Parathyroid adenoma (tissue), 2 donors: ENCODE data around the gene ABHD16A.

Source experiments
- H2AFZ ChIP-seq: fragments of 300-600 bp; sonication (generic); one replicate; pipeline ENCODE4 v1.7.0; 2017; ENCODE audit warnings: antibody characterized with exemption, mild to moderate bottlenecking
- H3K27ac ChIP-seq: fragments of 300-600 bp; sonication (generic); one replicate; pipeline ENCODE4 v1.7.0; 2017
- H3K27me3 ChIP-seq: fragments of 300-600 bp; sonication (generic); one replicate; pipeline ENCODE4 v1.7.0; 2017; ENCODE audit warnings: low read length; ENCODE audit not compliant: control insufficient read depth, insufficient read depth
- H3K36me3 ChIP-seq: fragments of 300-600 bp; sonication (generic); one replicate; pipeline ENCODE4 v1.7.0; 2017; ENCODE audit warnings: low read length; ENCODE audit not compliant: control insufficient read depth, insufficient read depth
- H3K4me1 ChIP-seq: fragments of 300-600 bp; sonication (generic); one replicate; pipeline ENCODE4 v1.7.0; 2017; ENCODE audit warnings: control low read depth
- H3K4me2 ChIP-seq: fragments of 300-600 bp; sonication (generic); one replicate; pipeline ENCODE4 v1.7.0; 2017; ENCODE audit warnings: low read length
- H3K4me3 ChIP-seq: fragments of 300-600 bp; sonication (generic); one replicate; pipeline ENCODE4 v1.7.0; 2017; ENCODE audit warnings: low read depth, low read length
- H3K79me2 ChIP-seq: fragments of 300-600 bp; sonication (generic); one replicate; pipeline ENCODE4 v1.7.0; 2017; ENCODE audit warnings: control low read depth
- H3K9ac ChIP-seq: fragments of 300-600 bp; sonication (generic); one replicate; pipeline ENCODE4 v1.7.0; 2017; ENCODE audit warnings: mild to moderate bottlenecking
- H3K9me3 ChIP-seq: fragments of 300-600 bp; sonication (generic); one replicate; pipeline ENCODE4 v1.7.0; 2017; ENCODE audit warnings: low read length; ENCODE audit not compliant: control insufficient read depth
- CTCF ChIP-seq: fragments of 300-600 bp; sonication (generic); IDR thresholded peaks from one replicate; pipeline ENCODE4 v1.7.0; 2017; ENCODE audit warnings: antibody characterized with exemption, mild to moderate bottlenecking
- donor health status: primary hyperparathyroidism.

The ABHD16A gene

GRCh38 chr6:31664790-31665500 lies 38.2 kb downstream of the ABHD16A start, which contains the start of gene GPANK1:
GPANK1 (minus strand) TSS chr6:31664997; CDS start chr6:31664478, 519 bp downstream.
- peak within 1 kb of the TSS; percentile 38 for H3K9ac ChIP-seq
- peak within 1 kb of the TSS; percentile 92 for H2AFZ ChIP-seq
- peaks cover 12% of the 10 kb centered on the region for H3K4me1 ChIP-seq
- H3K4me3 ChIP-seq, result peak within 1 kb of the TSS; percentile 99
- no peaks in the 10 kb centered on the region for H3K27me3 ChIP-seq
- H3K36me3 ChIP-seq, result no peaks in the 10 kb centered on the region
- no peak for TF ChIP-seq CTCF
- peak within 1 kb of the TSS; percentile 99 for H3K27ac ChIP-seq
- H3K79me2 ChIP-seq, result peaks cover 22% of the 10 kb centered on the region
- H3K9me3 ChIP-seq, result no peaks in the 10 kb centered on the region
- H3K4me2 ChIP-seq, result peak within 1 kb of the TSS; percentile 99

- H2AFZ ChIP-seq, result peak overlapping the region; percentile 92
- no peaks in the 10 kb centered on the region for H3K9me3 ChIP-seq
- H3K79me2 ChIP-seq, result peaks cover 30% of the 10 kb centered on the region
- peak overlapping the region; percentile 99 for H3K4me2 ChIP-seq
- peak overlapping the region; percentile 99 for H3K27ac ChIP-seq
- no peaks in the 10 kb centered on the region for H3K27me3 ChIP-seq
- peak overlapping the region; percentile 99 for H3K4me3 ChIP-seq
- no peaks in the 10 kb centered on the region for H3K36me3 ChIP-seq
- H3K4me1 ChIP-seq, result peaks cover 12% of the 10 kb centered on the region
- H3K9ac ChIP-seq, result no peak overlapping the region
- no peak for TF ChIP-seq CTCF
These were observed 38.9 kb downstream of the ABHD16A start for GRCh38 chr6:31663961-31664789.

- H3K4me1 ChIP-seq, result peaks cover 15% of the 10 kb centered on the region
- H3K4me2 ChIP-seq, result peak overlapping the region; percentile 99
- H3K36me3 ChIP-seq, result no peaks in the 10 kb centered on the region
- H3K27ac ChIP-seq, result peak overlapping the region; percentile 99
- H3K27me3 ChIP-seq, result no peaks in the 10 kb centered on the region
- H3K9me3 ChIP-seq, result no peaks in the 10 kb centered on the region
- peaks cover 35% of the 10 kb centered on the region for H3K79me2 ChIP-seq
- TF ChIP-seq CTCF, result no peak
- no peak overlapping the region for H2AFZ ChIP-seq
- no peak overlapping the region for H3K9ac ChIP-seq
- peak overlapping the region; percentile 99 for H3K4me3 ChIP-seq
These were observed 39.8 kb downstream of the ABHD16A start for GRCh38 chr6:31663126-31663960.

- H2AFZ ChIP-seq, result no peak overlapping the region
- peaks cover 15% of the 10 kb centered on the region for H3K4me1 ChIP-seq
These were observed 40.9 kb downstream of the ABHD16A start for GRCh38 chr6:31662124-31662723.

More at GRCh38 chr6:31662124-31662723, 40.9 kb downstream of the ABHD16A start:
- no peak overlapping the region for H3K4me3 ChIP-seq
- no peaks in the 10 kb centered on the region for H3K27me3 ChIP-seq
- peaks cover 43% of the 10 kb centered on the region for H3K79me2 ChIP-seq
- no peak for TF ChIP-seq CTCF
- no peaks in the 10 kb centered on the region for H3K36me3 ChIP-seq
- no peak overlapping the region for H3K4me2 ChIP-seq
- H3K9me3 ChIP-seq, result no peaks in the 10 kb centered on the region
- H3K27ac ChIP-seq, result no peak overlapping the region
- H3K9ac ChIP-seq, result no peak overlapping the region
